GM23248 (cell line): ENCODE results near the gene PUM1. TPM values are rescaled to one million over a fixed set of nuclear protein-coding genes. Genes with fewer than 3 reads are reported as not detected.

Source experiments
- DNase-seq: peaks from one replicate; pipeline ENCODE4 v3.0.0-alpha.2; 2015
- H2AFZ ChIP-seq: fragments of 200-600 bp; sonication (generic); 2 replicates; pipeline ENCODE4 v1.6.1; 2016; ENCODE audit warnings: antibody characterized with exemption
- H3F3A ChIP-seq: fragments of 200-600 bp; sonication (generic); 2 replicates; pipeline ENCODE4 v1.6.1; 2016; ENCODE audit warnings: mild to moderate bottlenecking, antibody characterized with exemption, mixed run types; ENCODE audit not compliant: insufficient read depth
- H3K27ac ChIP-seq: fragments of 200-600 bp; sonication (generic); 2 replicates; pipeline ENCODE4 v1.5.1; 2016; ENCODE audit warnings: mild to moderate bottlenecking
- H3K27me3 ChIP-seq: fragments of 200-600 bp; sonication (generic); replicated peaks from 2 replicates; pipeline ENCODE4 v1.6.1; 2016; ENCODE audit warnings: mild to moderate bottlenecking; ENCODE audit not compliant: insufficient read depth
- H3K36me3 ChIP-seq: fragments of 200-600 bp; sonication (generic); 2 replicates; pipeline ENCODE4 v1.6.1; 2016; ENCODE audit warnings: low read depth, mild to moderate bottlenecking
- H3K4me1 ChIP-seq: fragments of 200-600 bp; sonication (generic); 2 replicates; pipeline ENCODE4 v1.6.1; 2016; ENCODE audit warnings: mild to moderate bottlenecking; ENCODE audit not compliant: insufficient read depth
- H3K4me2 ChIP-seq: fragments of 200-600 bp; sonication (generic); one replicate; pipeline ENCODE4 v1.6.1; 2016; ENCODE audit warnings: mild to moderate bottlenecking; ENCODE audit not compliant: unreplicated experiment
- H3K4me3 ChIP-seq: fragments of 200-600 bp; sonication (generic); 2 replicates; pipeline ENCODE4 v1.5.1; 2016; ENCODE audit warnings: mild to moderate bottlenecking
- H3K79me2 ChIP-seq: fragments of 200-600 bp; sonication (generic); 2 replicates; pipeline ENCODE4 v1.6.1; 2016; ENCODE audit warnings: mild to moderate bottlenecking; ENCODE audit not compliant: insufficient read depth
- H3K9ac ChIP-seq: fragments of 200-600 bp; sonication (generic); 2 replicates; pipeline ENCODE4 v1.6.1; 2016; ENCODE audit warnings: mild to moderate bottlenecking
- H3K9me2 ChIP-seq: fragments of 200-600 bp; sonication (generic); 2 replicates; pipeline ENCODE4 v1.6.1; 2016; ENCODE audit warnings: mixed run types, mild to moderate bottlenecking, moderate library complexity; ENCODE audit not compliant: insufficient read depth
- H3K9me3 ChIP-seq: fragments of 200-600 bp; sonication (generic); one replicate; pipeline ENCODE4 v1.6.1; 2017; ENCODE audit warnings: low read depth
- H4K20me1 ChIP-seq: fragments of 200-600 bp; sonication (generic); 2 replicates; pipeline ENCODE4 v1.6.0; 2016; ENCODE audit not compliant: insufficient read depth
- EZH2 ChIP-seq: fragments of 200-600 bp; sonication (generic); IDR thresholded peaks from 2 replicates; pipeline ENCODE4 v1.6.1; 2018; ENCODE audit warnings: antibody characterized with exemption, mild to moderate bottlenecking; ENCODE audit not compliant: insufficient read depth, poor library complexity, severe bottlenecking
- EZH2phosphoT487 ChIP-seq: fragments of 200-600 bp; sonication (generic); IDR thresholded peaks from 2 replicates; pipeline ENCODE4 v1.6.1; 2018; ENCODE audit warnings: antibody characterized with exemption, moderate library complexity, mild to moderate bottlenecking, low read depth; ENCODE audit not compliant: insufficient read depth
- WGBS, 2 experiments: methylation state at CpG; one replicate each; pipeline ENCODE4 v1.1.6; 2015 to 2017; ENCODE audit warnings: low lambda C conversion rate in 2 of 2, low coverage in 1 of 2; ENCODE audit errors: missing lambda C conversion rate in 2 of 2; 5-methylcytosine and 5-hydroxymethylcytosine counted together
- in situ Hi-C: fragments of 300-500 bp; cut with MboI; formaldehyde crosslinking; loops from 2 replicates; pipeline ENCODE4 v1.15.0; 2020
- polyA plus RNA-seq: library from polyadenylated mRNA; unstranded; fragments of >200 nt; fragmentation: Nextera tagmentation; extraction: Ambion mirVana; gene quantifications from 2 replicates; pipeline ENCODE4 v1.2.1, GENCODE V29; 2016
- small RNA-seq: library from RNA; depleted of rRNA; stranded (forward); fragments of <200 nt; gene quantifications from one replicate; pipeline ENCODE3, GENCODE V24; 2014; ENCODE audit warnings: low read depth, low replicate concordance
- total RNA-seq: library from RNA; depleted of rRNA; stranded (reverse); fragments of >200 nt; shearing (Covaris generic); gene quantifications from 2 replicates; pipeline ENCODE4 v1.2.3, GENCODE V29; 2014; rRNA removed

Gene PUM1
- total and polyA plus RNA-seq, 2 experiments from 2014 or later, result 46.3 to 49.5 TPM

DNA sequence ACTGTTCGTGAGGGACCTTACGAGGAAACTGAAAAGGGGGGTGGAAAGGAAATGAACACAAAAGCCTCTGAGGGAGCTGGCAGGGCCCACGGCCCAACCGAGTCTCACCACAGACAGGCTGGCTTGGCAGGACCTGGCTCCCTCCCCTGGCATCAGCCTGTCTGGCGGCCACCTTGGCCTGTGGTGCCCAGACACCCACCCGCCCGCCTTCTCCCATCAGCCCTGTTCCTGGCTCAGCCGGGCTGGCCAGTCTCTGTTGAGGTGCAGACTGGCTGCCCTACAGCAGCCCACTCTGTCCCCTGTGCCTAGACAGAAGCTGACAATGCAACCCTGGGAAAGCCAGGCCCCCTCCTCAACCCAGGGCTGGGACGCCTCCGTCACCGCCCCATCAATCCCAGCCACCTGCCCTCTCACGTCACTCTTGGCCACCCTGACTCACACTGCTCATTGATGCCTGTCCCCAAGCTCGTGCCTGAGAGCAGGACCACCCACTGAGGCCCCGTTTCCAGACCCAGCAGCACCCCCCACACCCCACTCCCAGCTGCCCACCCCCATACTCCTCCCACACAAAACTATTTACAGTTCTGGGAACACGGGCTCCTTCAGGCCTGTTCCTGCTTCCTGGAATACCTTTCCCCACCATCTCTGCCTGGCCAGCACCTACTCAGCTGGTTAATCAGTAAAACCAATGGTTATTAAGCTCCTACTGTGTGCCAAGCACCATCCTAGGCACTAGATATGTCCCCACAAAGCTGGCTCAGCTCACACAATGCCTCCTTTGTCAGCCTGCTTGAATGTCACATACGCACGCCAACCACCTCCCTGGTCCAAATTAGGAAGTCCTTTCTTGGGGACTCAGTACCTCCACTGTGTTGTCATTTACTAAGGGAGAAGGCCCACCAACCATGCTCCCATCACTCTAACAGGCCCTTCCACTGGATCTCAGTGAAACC lies 179.7 kb downstream of the PUM1 start:
- H3K27ac ChIP-seq, result no peak overlapping the region
- 85 to 96% methylated on average over 14 to 17 of the region's 17 CpGs for WGBS, 2 experiments
- H3K9ac ChIP-seq, result no peak overlapping the region
- no peaks in the 10 kb centered on the region for H4K20me1 ChIP-seq
- TF ChIP-seq EZH2 (no peak), EZH2phosphoT487 (no peak)
- no peaks in the 10 kb centered on the region for H3K9me2 ChIP-seq
- H3K4me3 ChIP-seq, result no peak overlapping the region
- no peaks in the 10 kb centered on the region for H3K27me3 ChIP-seq
- peaks cover 7% of the 10 kb centered on the region; the same call in 1 of the 2 replicates for H3F3A ChIP-seq
- H3K4me2 ChIP-seq, result no peak overlapping the region
- no peaks in the 10 kb centered on the region for H3K36me3 ChIP-seq
- no peak for DNase-seq
- in situ Hi-C loops, result no loop called here
- H3K79me2 ChIP-seq, result peaks cover 18% of the 10 kb centered on the region
- no peak overlapping the region for H2AFZ ChIP-seq
- no peaks in the 10 kb centered on the region for H3K9me3 ChIP-seq
- H3K4me1 ChIP-seq, result peaks cover 19% of the 10 kb centered on the region

DNA sequence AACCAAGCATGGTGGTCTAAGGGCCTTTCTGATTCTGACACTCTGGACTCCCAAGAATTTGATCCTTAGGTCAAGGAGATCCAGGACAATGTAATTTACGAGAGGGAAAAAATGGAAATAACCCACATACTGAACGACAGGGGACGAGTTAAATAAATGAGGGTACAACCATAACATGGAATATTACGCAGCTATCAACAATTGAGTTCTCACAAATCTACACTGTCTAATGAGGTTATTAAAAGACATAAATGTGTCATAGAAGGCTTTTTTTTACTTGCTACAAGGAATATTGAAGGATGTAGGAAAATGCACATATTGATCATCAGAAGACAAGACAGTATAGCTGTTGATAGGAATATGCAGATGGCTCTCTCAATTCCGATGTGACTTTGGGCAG lies 180.8 kb downstream of the PUM1 start:
- Histone ChIP-seq H2AFZ (no peak overlapping the region), H3F3A (peaks cover 7% of the 10 kb centered on the region; the same call in 1 of the 2 replicates), H3K9ac (no peak overlapping the region), H3K9me2 (no peaks in the 10 kb centered on the region), H4K20me1 (no peaks in the 10 kb centered on the region), H3K4me1 (peaks cover 19% of the 10 kb centered on the region), H3K4me2 (no peak overlapping the region), H3K4me3 (no peak overlapping the region), H3K36me3 (no peaks in the 10 kb centered on the region), H3K9me3 (no peaks in the 10 kb centered on the region), H3K27ac (no peak overlapping the region), H3K27me3 (no peaks in the 10 kb centered on the region), H3K79me2 (peaks cover 14% of the 10 kb centered on the region)
- WGBS, 2 experiments, result 94 to 98% methylated on average over 5 of the region's 5 CpGs
- TF ChIP-seq EZH2 (no peak), EZH2phosphoT487 (no peak)
- DNase-seq, result no peak
- in situ Hi-C loops, result no loop called here

DNA sequence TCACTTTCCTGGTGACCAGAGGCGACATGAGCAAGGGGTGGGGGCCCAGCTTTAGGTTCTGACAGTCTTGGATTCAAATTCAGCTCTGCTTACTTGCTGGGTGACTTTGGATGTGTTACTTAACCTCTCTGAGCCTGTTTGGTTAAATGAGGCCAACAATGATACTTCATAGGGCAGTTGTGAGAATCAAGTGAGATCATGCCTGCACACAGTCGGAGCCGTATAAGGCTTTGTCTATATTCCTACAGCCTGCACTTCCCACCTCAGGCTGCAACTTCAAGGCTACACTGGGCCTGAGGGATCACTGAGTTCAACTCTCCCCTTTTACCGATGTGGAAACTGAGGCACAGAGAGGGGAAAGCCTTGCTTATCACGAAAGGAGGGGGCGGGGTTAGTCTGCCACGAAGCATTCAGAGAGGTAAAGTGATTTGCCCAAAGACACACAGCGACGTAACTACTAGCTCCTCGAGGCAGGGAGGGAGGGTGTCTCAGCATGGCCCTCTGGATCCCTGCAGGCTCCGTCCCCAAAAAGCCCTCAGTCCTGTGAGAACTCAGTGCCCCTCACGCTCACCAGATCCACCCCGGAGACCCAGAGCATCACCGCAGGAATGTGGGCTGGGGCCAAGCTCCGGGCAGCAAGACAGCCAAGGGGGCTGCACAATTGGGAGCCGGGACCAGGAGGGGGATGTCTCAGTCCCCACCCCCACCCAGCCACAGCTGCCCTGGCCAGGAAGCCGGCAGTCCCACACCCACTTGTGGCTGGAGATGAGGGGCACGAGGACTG lies 181.9 kb downstream of the PUM1 start:
- in situ Hi-C loops, result no loop called here
- Histone ChIP-seq H3K36me3 (no peaks in the 10 kb centered on the region), H3K4me1 (peaks cover 20% of the 10 kb centered on the region), H3K4me3 (no peak overlapping the region), H3K4me2 (no peak overlapping the region), H2AFZ (no peak overlapping the region), H3K9me2 (no peaks in the 10 kb centered on the region), H3K9me3 (no peaks in the 10 kb centered on the region), H3K27me3 (no peaks in the 10 kb centered on the region), H4K20me1 (no peaks in the 10 kb centered on the region), H3K27ac (no peak overlapping the region), H3K79me2 (0 out of 2 replicates have a peak, but pooled peaks cover 9% of the 10 kb centered on the region), H3K9ac (no peak overlapping the region), H3F3A (peaks cover 7% of the 10 kb centered on the region; the same call in 1 of the 2 replicates)
- WGBS, 2 experiments, result 85 to 92% methylated on average over 18 of the region's 18 CpGs
- no peak for DNase-seq
- TF ChIP-seq EZH2phosphoT487 (no peak), EZH2 (no peak)

- 0 out of 2 replicates have a peak, but pooled peaks cover 9% of the 10 kb centered on the region for H3K79me2 ChIP-seq
- H3K36me3 ChIP-seq, result no peaks in the 10 kb centered on the region
- H3K9ac ChIP-seq, result no peak overlapping the region
- no peak overlapping the region for H3K4me2 ChIP-seq
- peaks cover 13% of the 10 kb centered on the region for H3K4me1 ChIP-seq
- H3K9me2 ChIP-seq, result no peaks in the 10 kb centered on the region
- DNase-seq, result no peak
- no peaks in the 10 kb centered on the region for H3K9me3 ChIP-seq
- H3K27me3 ChIP-seq, result no peaks in the 10 kb centered on the region
- in situ Hi-C loops, result no loop called here
- no peak for TF ChIP-seq EZH2phosphoT487
- TF ChIP-seq EZH2, result no peak
- no peak overlapping the region for H3K27ac ChIP-seq
- 77 to 80% methylated on average over 14 of the region's 14 CpGs for WGBS, 2 experiments
- no peaks in the 10 kb centered on the region for H4K20me1 ChIP-seq
- peaks cover 4% of the 10 kb centered on the region; the same call in 1 of the 2 replicates for H3F3A ChIP-seq
- H3K4me3 ChIP-seq, result no peak overlapping the region
- no peak overlapping the region for H2AFZ ChIP-seq
Observed at GRCh38 chr1:30882678-30883388, 182.7 kb downstream of the PUM1 start.

Small RNA genes lying within 50 kb of the gene (small RNA-seq; reads per million reads assigned to genes)
- gene AL356320.1 (not detected), gene RN7SL371P (not detected)

Other genes starting within 250 kb of the PUM1 start
- 39.7 and 40.7 TPM in 2 replicates for gene SDC3, start 157.0 kb downstream of the PUM1 start, total RNA-seq
- 6.6 and 6.9 TPM in 2 replicates for gene SDC3, start 157.0 kb downstream of the PUM1 start, polyA plus RNA-seq
- 0.11 TPM in 1 of 2 replicates, not detected in the other for gene NKAIN1, start 174.2 kb upstream of the PUM1 start, total RNA-seq
- not detected in 2 replicates for gene NKAIN1, start 174.2 kb upstream of the PUM1 start, polyA plus RNA-seq
- 38.7 and 57.6 TPM in 2 replicates for gene SNRNP40, start 231.1 kb upstream of the PUM1 start, total RNA-seq
- gene SNRNP40, start 231.1 kb upstream of the PUM1 start, polyA plus RNA-seq, result 51.5 and 51.9 TPM in 2 replicates
- gene ZCCHC17, start 231.3 kb upstream of the PUM1 start, total RNA-seq, result 32.2 and 34.8 TPM in 2 replicates
- 65.6 and 66.8 TPM in 2 replicates for gene ZCCHC17, start 231.3 kb upstream of the PUM1 start, polyA plus RNA-seq